Measurements from ENCODE around the gene RNASE8. TPM values are rescaled to one million over a fixed set of nuclear protein-coding genes. Genes with fewer than 3 reads are reported as not detected.

RNASE8 gene
- total and polyA plus RNA-seq, 4 experiments from 2014 or later: not detected

DNA sequence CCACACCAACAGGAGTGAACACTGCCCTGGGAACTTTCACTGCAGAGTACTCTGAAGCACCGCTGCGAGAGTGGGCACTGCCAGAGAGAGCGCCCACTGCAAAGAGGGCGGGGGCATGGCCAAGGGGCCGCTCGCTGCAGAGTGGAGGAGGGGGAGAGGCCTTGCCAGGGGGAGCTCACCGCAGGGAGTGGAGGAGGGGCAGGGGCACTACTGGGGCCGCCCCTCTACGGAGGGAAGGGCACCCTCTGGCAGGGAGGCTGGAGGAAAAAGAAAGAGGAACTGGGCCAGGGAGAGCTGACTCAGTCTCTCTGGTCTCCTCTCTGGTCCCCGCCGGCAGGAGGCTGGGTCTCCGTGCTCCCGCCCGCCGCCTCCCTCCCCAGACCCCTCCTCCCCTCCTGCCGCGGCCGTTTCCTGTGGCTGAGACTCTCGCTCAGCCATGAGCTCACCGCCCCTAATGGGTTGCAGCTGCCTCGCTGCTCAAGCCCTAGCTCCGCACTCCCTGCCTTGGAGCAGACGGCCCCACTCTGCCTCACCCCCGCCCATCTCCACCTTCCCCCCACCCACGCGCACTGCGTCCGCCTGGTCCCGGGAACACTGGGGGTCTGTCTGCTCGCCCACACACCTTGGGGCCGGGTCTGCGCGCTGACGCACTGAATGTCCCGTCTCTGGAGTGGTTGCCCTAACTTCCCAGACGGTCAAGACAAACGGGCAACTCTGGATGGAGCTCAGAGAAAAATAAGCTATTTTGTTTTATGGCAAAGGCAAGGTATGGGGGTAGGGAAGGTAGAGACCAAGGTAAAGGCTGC is 13.8 kb downstream of the RNASE8 start:
- Mint-ChIP-seq H3K4me1 (peaks cover 22 to 41% (median 30%) of the 10 kb centered on the region in 4 donors), H3K4me3 (peak overlapping the region; percentile 80 to 90 (median 86)), H3K27ac (peak overlapping the region in 6 of 7 donors; percentile 77 to 88 (median 83)), H3K36me3 (no peaks in the 10 kb centered on the region), H3K27me3 (peaks cover 29 to 50% of the 10 kb centered on the region in 2 donors), H3K9me3 (no peaks in the 10 kb centered on the region)
- Histone ChIP-seq H3K27me3 (ENCODE audit: insufficient read depth, low read length) (peaks cover 52% of the 10 kb centered on the region), H3K36me3 (ENCODE audit: insufficient read depth, low read length) (no peaks in the 10 kb centered on the region), H3K4me3 (ENCODE audit: low read length in 2 of 2) (peak overlapping the region in 1 of 2 donors; percentile 42), H3K4me1 (ENCODE audit: insufficient read depth, low read length) (peaks cover 35% of the 10 kb centered on the region), H3K27ac (ENCODE audit: low read depth, low read length) (peak overlapping the region; percentile 25), H3K9me3 (ENCODE audit: control insufficient read depth in 1 of 2, low read length in 2 of 2) (no peaks in the 10 kb centered on the region)
- CTCF ChIA-PET (ENCODE audit: partially characterized antibody): interaction anchor here (0.8 to 4.3 kb wide), 13 partner anchors 16 to 100 kb away, joined by 3 to 60 read pairs (median 4); no protein-coding TSS in a partner anchor
- DNase-seq: peak in 4 of 5 donors; percentile 23 to 75 (median 32)
- POLR2A ChIA-PET (ENCODE audit: partially characterized antibody): interaction anchor here (1.0 to 2.4 kb wide), 11 partner anchors 10 to 56 kb away, joined by 3 to 22 read pairs (median 6); partner anchors contain the start of gene NDRG2
- intact Hi-C loops (cut with micrococcal nuclease): loop anchor here (1.0 kb wide), 1 partner anchor 16 kb away; no protein-coding TSS in a partner anchor

DNA sequence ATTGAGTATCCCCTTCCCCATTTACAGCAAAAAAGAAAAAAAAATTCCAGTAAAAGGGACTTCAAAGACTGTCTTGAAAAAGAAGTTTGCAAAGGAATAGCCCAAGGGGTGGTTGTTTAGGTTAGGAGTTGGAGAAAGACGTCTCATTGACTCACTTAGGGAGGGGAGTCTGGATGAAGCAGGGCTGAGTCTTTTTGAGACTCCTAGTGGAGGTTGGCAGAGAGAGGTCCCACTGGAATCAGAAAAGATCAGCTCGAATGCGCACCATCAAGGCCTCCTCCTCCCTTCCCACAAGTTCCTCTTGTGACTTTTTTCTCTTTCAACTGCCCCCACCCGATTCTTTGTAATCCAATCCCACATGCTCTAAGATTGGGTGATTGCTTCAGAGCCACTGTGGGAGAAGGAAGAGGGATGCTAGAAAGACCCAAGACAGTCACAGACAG is 14.4 kb downstream of the RNASE8 start:
- CTCF ChIA-PET (ENCODE audit: partially characterized antibody): interaction anchor here (0.8 to 4.3 kb wide), 11 partner anchors 16 to 101 kb away, joined by 3 to 60 read pairs (median 5); no protein-coding TSS in a partner anchor
- no peak overlapping the region for H3K27ac ChIP-seq (ENCODE audit: low read depth, low read length)
- H3K27me3 ChIP-seq (ENCODE audit: insufficient read depth, low read length): peaks cover 52% of the 10 kb centered on the region
- H3K9me3 Mint-ChIP-seq: no peaks in the 10 kb centered on the region
- H3K4me1 Mint-ChIP-seq: peaks cover 22 to 41% (median 30%) of the 10 kb centered on the region in 4 donors
- H3K27me3 Mint-ChIP-seq: peaks cover 26 to 46% of the 10 kb centered on the region in 2 donors
- no peaks in the 10 kb centered on the region for H3K36me3 Mint-ChIP-seq
- H3K36me3 ChIP-seq (ENCODE audit: insufficient read depth, low read length): no peaks in the 10 kb centered on the region
- intact Hi-C loops (cut with micrococcal nuclease): no loop called here
- H3K4me3 ChIP-seq (ENCODE audit: low read length in 2 of 2): no peak overlapping the region
- H3K9me3 ChIP-seq (ENCODE audit: control insufficient read depth in 1 of 2, low read length in 2 of 2): no peaks in the 10 kb centered on the region
- DNase-seq: no peak
- H3K27ac Mint-ChIP-seq: peak overlapping the region in 5 of 7 donors; percentile 31 to 81 (median 52)
- peak overlapping the region in 6 of 8 donors; percentile 83 to 90 (median 86) for H3K4me3 Mint-ChIP-seq
- H3K4me1 ChIP-seq (ENCODE audit: insufficient read depth, low read length): peaks cover 35% of the 10 kb centered on the region
- POLR2A ChIA-PET (ENCODE audit: partially characterized antibody): interaction anchor here (2.1 to 2.4 kb wide), 3 partner anchors 15 to 32 kb away, joined by 7 to 22 read pairs (median 20); no protein-coding TSS in a partner anchor

DNA sequence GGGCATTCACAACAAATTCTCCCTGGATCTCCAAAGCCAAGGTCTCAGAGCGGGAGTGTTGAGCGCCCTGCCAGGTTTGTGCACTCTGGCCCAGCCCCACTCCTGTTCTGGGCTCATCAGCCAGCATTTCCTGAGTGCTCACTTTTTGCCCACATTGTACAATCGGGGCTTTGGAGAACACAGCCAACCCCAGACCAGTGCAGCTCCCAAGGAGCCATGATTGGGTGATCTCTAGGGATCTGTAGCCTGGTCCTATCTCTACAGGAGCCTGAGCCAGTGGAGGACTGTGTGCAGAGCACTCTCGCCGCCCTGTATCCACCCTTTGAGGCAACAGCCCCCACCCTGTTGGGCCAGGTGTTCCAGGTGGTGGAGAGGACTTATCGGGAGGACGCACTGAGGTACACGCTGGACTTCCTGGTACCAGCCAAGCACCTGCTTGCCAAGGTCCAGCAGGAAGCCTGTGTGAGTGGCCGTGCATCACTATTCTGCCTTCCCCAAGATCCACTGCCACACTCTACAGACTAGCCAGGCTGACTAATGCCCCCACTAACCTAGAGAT is 15.2 kb downstream of the RNASE8 start:
- Mint-ChIP-seq H3K4me3 (peak overlapping the region in 2 of 8 donors; percentile 52 to 86), H3K27ac (no peak overlapping the region), H3K9me3 (no peaks in the 10 kb centered on the region), H3K36me3 (no peaks in the 10 kb centered on the region), H3K4me1 (peaks cover 22 to 41% (median 30%) of the 10 kb centered on the region in 4 donors), H3K27me3 (peaks cover 21 to 41% of the 10 kb centered on the region in 2 donors)
- Histone ChIP-seq H3K36me3 (ENCODE audit: insufficient read depth, low read length) (no peaks in the 10 kb centered on the region), H3K9me3 (ENCODE audit: control insufficient read depth in 1 of 2, low read length in 2 of 2) (no peaks in the 10 kb centered on the region), H3K4me1 (ENCODE audit: insufficient read depth, low read length) (peaks cover 35% of the 10 kb centered on the region), H3K27me3 (ENCODE audit: insufficient read depth, low read length) (peaks cover 46% of the 10 kb centered on the region), H3K27ac (ENCODE audit: low read depth, low read length) (no peak overlapping the region), H3K4me3 (ENCODE audit: low read length in 2 of 2) (no peak overlapping the region)
- intact Hi-C loops (cut with micrococcal nuclease): no loop called here
- ChIA-PET POLR2A (ENCODE audit: partially characterized antibody) (no interaction called here), CTCF (ENCODE audit: partially characterized antibody) (interaction anchor here (1.4 to 4.3 kb wide), 4 partner anchors 20 to 58 kb away, joined by 4 to 60 read pairs (median 32); no protein-coding TSS in a partner anchor)
- DNase-seq: no peak

GRCh38 chr14:21073921-21074320 is 16.3 kb downstream of the RNASE8 start:
- no peaks in the 10 kb centered on the region for H3K36me3 ChIP-seq (ENCODE audit: insufficient read depth, low read length)

DNA sequence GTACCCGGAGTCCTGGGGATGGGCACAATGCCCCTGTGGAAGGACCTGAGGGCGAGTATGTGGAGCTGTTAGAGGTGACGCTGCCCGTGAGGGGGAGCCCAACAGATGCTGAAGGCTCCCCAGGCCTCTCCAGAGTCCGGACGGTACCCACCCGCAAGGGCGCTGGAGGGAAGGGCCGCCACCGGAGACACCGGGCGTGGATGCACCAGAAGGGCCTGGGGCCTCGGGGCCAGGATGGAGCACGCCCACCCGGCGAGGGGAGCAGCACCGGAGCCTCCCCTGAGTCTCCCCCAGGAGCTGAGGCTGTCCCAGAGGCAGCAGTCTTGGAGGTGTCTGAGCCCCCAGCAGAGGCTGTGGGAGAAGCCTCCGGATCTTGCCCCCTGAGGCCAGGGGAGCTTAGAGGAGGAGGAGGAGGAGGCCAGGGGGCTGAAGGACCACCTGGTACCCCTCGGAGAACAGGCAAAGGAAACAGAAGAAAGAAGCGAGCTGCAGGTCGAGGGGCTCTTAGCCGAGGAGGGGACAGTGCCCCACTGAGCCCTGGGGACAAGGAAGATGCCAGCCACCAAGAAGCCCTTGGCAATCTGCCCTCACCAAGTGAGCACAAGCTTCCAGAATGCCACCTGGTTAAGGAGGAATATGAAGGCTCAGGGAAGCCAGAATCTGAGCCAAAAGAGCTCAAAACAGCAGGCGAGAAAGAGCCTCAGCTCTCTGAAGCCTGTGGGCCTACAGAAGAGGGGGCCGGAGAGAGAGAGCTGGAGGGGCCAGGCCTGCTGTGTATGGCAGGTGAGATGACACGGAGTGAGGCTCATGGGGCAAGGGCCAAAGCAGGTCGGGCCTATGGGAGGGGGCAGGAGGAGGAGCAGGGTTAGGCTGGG is 17.0 kb downstream of the RNASE8 start:
- Histone ChIP-seq H3K9me3 (ENCODE audit: control insufficient read depth in 1 of 2, low read length in 2 of 2) (no peaks in the 10 kb centered on the region), H3K36me3 (ENCODE audit: insufficient read depth, low read length) (no peaks in the 10 kb centered on the region), H3K4me3 (ENCODE audit: low read length in 2 of 2) (no peak overlapping the region), H3K4me1 (ENCODE audit: insufficient read depth, low read length) (peaks cover 21% of the 10 kb centered on the region), H3K27me3 (ENCODE audit: insufficient read depth, low read length) (peaks cover 31% of the 10 kb centered on the region), H3K27ac (ENCODE audit: low read depth, low read length) (no peak overlapping the region)
- Mint-ChIP-seq H3K9me3 (no peaks in the 10 kb centered on the region), H3K27ac (no peak overlapping the region), H3K27me3 (peaks cover 11 to 27% of the 10 kb centered on the region in 2 donors), H3K4me1 (peaks cover 11 to 27% (median 17%) of the 10 kb centered on the region in 4 donors), H3K4me3 (no peak overlapping the region), H3K36me3 (no peaks in the 10 kb centered on the region)
- intact Hi-C loops (cut with micrococcal nuclease): no loop called here
- ChIA-PET CTCF (ENCODE audit: partially characterized antibody) (interaction anchor here (1.6 kb wide), 1 partner anchor 30 kb away, joined by 9 read pairs; no protein-coding TSS in a partner anchor), POLR2A (ENCODE audit: partially characterized antibody) (interaction anchor here (1.0 kb wide), 1 partner anchor 22 kb away, joined by 3 read pairs; no protein-coding TSS in a partner anchor)
- DNase-seq: no peak

More at GRCh38 chr14:21073921-21074320, 16.3 kb downstream of the RNASE8 start:
- DNase-seq: no peak
- Mint-ChIP-seq H3K4me1 (peaks cover 15 to 34% (median 24%) of the 10 kb centered on the region in 4 donors), H3K9me3 (no peaks in the 10 kb centered on the region), H3K27me3 (peaks cover 14 to 33% of the 10 kb centered on the region in 2 donors), H3K36me3 (no peaks in the 10 kb centered on the region), H3K27ac (no peak overlapping the region), H3K4me3 (no peak overlapping the region)
- Histone ChIP-seq H3K4me3 (ENCODE audit: low read length in 2 of 2) (no peak overlapping the region), H3K4me1 (ENCODE audit: insufficient read depth, low read length) (peaks cover 29% of the 10 kb centered on the region), H3K27me3 (ENCODE audit: insufficient read depth, low read length) (peaks cover 38% of the 10 kb centered on the region), H3K9me3 (ENCODE audit: control insufficient read depth in 1 of 2, low read length in 2 of 2) (no peaks in the 10 kb centered on the region), H3K27ac (ENCODE audit: low read depth, low read length) (no peak overlapping the region)
- intact Hi-C loops (cut with micrococcal nuclease): no loop called here
- CTCF ChIA-PET (ENCODE audit: partially characterized antibody): interaction anchor here (4.3 kb wide), 1 partner anchor 31 kb away, joined by 60 read pairs; no protein-coding TSS in a partner anchor
- POLR2A ChIA-PET (ENCODE audit: partially characterized antibody): no interaction called here

- no peak for DNase-seq
- H3K27ac Mint-ChIP-seq: no peak overlapping the region
- H3K36me3 Mint-ChIP-seq: no peaks in the 10 kb centered on the region
- peaks cover 7 to 23% of the 10 kb centered on the region in 2 donors for H3K27me3 Mint-ChIP-seq
- no peak overlapping the region for H3K4me3 Mint-ChIP-seq
- intact Hi-C loops (cut with micrococcal nuclease): no loop called here
- Histone ChIP-seq H3K27ac (ENCODE audit: low read depth, low read length) (no peak overlapping the region), H3K4me3 (ENCODE audit: low read length in 2 of 2) (no peak overlapping the region), H3K4me1 (ENCODE audit: insufficient read depth, low read length) (peaks cover 13% of the 10 kb centered on the region), H3K9me3 (ENCODE audit: control insufficient read depth in 1 of 2, low read length in 2 of 2) (no peaks in the 10 kb centered on the region), H3K36me3 (ENCODE audit: insufficient read depth, low read length) (no peaks in the 10 kb centered on the region), H3K27me3 (ENCODE audit: insufficient read depth, low read length) (peaks cover 22% of the 10 kb centered on the region)
- POLR2A ChIA-PET (ENCODE audit: partially characterized antibody): no interaction called here
- no peaks in the 10 kb centered on the region for H3K9me3 Mint-ChIP-seq
- H3K4me1 Mint-ChIP-seq: peaks cover 7 to 18% (median 11%) of the 10 kb centered on the region in 4 donors
- CTCF ChIA-PET (ENCODE audit: partially characterized antibody): interaction anchor here (1.6 kb wide), 1 partner anchor 29 kb away, joined by 9 read pairs; no protein-coding TSS in a partner anchor
These were observed 18.3 kb downstream of the RNASE8 start for GRCh38 chr14:21075719-21076437.

Measured in CD4-positive, alpha-beta memory T cell (primary cell).